ENCODE results near the gene DYNLT1.

DNA sequence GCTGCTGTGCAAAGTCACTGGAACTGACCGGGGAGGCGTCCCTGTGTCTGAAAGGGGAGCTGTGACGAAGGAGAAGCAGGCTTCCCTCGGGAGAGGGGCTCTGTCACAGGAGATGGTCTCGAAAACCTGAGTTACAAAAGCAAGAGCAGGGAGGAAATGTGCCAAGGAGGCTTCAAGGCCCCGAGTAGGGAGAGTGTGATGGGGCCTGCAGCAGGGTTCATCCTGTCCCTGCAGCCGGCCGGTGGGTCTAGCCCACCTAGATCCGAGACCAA lies 16.7 kb downstream of the DYNLT1 start:
- TF ChIP-seq EZH2 (IDR thresholded peaks at IDR 0.05) (no peak), POLR2AphosphoS5 (IDR thresholded peaks at IDR 0.05; ENCODE audit: borderline replicate concordance, low read depth, low read length) (no peak), FOXP2 (optimal IDR thresholded peaks at IDR 0.05; ENCODE audit: control extremely low read depth, extremely low read length, insufficient read depth) (no peak)
